Amniotic epithelial cell (primary cell): ENCODE results near the gene GLUD1.
"Not testable (repeated sequence)": the region's sequence is repeated elsewhere in the genome, so short reads cannot be mapped to it uniquely, and the experiment has no call there.

Experiments
- DNase-seq: peaks from one replicate; pipeline ENCODE4 v3.0.0-alpha.2; 2010; ENCODE audit warnings: low read depth

The GLUD1 gene

DNA sequence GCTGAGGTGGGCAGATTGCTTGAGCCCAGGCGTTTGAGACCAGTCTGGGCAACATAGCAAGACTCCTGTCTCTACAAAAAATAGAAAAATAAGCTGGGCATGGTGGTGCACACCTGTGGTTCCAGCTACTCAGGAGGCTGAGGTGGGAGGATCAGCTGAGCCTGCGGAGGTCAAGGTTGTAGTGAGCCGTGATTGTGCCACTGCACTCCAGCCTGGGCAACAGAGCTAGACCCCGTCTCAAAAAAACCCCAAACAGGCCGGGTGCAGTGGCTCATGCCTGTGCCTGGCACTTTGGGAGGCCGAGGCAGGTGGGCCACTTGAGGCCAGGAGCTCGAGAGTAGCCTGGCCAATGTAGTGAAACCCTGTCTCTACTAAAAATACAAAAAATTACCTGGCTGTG is 51.1 kb downstream of the GLUD1 start:
- not testable (repeated sequence) for DNase-seq

DNA sequence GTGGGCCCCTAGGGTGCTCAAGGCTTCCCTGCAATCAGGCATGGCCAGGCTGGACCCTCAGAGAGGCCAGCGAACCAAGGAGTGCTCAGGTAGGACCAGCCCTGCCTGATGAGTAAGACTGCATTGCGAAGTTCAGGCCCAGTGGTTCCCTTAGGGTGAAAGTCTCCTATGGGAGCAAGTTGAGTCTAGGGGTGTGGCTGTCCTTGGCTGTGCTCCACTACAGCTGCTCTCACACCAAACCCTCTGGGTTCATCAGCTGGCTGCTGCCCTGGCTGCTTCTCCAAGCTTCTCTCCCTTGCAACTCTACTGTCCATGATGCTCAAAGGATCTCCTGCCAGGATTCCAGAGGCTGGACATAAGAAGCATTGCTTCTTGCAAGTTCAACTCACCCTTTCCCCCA is 55.9 kb downstream of the GLUD1 start:
- DNase-seq = no peak

DNA sequence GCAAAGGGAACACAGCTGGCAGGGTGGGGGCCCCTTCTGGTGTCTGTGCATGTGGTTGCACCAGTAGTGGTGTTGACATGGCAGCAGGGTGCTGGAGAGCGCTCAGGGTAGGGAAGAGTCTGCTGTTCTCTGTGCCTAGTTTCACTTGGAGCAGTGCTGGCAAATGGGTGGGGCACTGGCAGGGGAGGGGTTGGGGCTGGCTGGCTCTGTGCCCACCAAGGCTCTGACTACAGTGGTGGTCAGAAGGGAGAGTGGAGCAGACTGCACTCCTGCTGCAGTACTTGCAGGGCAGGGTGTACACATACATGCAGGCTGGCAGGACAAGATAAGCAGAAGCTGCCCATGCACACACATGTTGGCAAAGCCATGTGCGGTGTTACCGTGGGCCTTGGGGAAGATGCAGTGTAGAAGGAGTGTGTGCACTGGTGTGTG is 56.3 kb downstream of the GLUD1 start:
- no peak for DNase-seq

DNA sequence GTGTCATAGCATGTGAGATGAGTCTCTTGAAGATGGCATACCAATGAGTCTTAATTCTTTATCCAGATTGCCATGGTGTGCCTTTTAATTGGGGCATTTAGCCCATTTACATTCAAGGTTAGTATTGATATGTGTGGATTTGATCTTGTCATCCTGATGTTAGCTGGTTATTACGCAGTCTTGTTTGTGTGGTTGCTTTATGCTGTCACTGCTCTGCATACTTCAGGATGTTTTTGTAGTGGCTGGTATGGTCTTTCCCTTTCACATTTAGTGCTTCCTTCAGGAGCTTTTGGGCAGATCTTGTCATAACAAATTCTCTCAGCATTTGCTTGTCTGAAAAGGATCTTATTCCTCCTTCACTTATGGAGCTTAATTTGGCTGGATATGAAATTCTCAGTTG is 58.0 kb downstream of the GLUD1 start:
- DNase-seq = no peak

DNA sequence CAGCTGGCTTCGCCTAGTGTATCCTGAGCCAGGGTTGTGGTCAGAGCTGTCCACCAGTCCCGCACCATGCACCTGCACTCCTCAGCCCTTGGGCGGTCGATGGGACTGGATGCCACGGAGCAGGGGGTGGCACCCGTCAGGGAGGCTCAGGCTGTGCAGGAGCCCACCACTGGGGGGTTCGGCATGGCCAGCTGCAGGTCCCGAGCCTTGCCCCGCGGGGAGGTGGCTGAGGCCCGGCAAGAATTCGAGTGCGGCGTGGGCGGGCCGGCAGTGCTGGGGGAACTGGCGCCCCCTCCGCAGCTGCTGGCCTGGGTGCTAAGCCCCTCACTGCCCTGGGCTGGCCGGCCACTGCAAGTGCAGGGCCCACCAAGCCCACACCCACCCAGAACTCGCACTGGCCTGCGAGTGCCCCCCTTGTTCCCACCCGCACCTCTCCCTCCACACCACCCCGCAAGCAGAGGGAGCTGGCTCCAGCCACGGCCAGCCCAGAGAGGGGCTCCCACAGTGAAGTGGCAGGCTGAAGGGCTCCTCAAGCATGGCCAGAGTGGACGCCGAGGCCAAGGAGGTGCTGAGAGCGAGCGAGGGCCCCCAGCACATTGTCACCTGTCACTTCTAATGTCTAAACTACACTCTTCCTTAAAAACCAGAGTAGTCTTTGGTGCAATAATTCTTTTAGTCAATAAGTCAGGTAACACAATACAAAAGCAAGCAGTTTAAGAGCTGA is 63.6 kb downstream of the GLUD1 start:
- DNase-seq = no peak

DNA sequence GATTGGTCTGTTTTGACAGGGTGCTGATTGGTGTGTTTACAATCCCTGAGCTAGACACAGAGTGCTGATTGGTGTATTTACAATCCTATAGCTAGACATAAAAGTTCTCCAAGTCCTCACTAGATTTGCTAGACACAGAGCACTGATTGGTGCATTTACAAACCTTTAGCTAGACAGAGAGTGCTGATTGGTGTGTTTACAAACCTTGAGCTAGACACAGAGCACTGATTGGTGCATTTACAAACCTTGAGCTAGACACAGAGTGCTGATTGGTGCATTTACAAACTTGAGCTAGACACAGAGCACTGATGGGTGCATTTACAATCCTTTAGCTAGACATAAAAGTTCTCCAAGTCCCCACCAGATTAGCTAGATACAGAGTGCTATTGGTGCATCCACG is 64.2 kb downstream of the GLUD1 start:
- DNase-seq = not testable (repeated sequence)

DNA sequence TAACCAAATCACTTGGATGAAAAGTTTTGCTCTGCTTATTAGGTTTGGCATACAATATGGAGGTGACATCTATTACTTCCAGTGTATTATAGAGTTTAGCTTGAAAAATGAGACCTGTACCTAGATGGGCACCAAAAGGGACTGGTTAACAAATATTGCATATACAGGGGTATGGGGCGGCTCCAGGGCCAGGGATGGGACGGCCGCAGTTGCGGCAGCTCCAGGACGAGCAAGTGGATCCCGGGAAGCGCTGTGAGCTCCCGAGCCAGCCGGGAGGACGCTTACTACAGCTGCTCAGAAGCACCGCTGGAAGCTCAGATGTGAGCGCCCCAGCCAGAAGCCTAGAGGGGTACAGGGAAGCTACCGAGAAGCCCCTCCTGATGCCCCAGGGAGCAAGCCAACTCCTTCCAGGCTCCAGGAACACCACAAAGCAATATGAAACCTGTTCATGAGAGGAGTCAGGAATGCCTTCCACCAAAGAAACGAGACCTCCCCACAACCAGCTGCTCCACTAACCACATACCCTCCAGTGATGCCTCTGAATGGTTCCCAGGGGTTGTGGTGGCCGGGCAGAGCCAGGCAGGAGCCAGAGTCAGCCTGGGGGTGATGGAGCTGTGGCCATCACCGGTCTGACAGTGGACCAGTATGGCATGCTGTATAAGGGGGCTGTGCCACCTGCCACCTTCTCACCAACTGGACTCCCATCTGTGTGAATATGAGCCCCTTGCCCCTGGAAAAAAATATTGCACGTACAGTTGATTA is 67.7 kb downstream of the GLUD1 start:
- DNase-seq = not testable (repeated sequence)

DNA sequence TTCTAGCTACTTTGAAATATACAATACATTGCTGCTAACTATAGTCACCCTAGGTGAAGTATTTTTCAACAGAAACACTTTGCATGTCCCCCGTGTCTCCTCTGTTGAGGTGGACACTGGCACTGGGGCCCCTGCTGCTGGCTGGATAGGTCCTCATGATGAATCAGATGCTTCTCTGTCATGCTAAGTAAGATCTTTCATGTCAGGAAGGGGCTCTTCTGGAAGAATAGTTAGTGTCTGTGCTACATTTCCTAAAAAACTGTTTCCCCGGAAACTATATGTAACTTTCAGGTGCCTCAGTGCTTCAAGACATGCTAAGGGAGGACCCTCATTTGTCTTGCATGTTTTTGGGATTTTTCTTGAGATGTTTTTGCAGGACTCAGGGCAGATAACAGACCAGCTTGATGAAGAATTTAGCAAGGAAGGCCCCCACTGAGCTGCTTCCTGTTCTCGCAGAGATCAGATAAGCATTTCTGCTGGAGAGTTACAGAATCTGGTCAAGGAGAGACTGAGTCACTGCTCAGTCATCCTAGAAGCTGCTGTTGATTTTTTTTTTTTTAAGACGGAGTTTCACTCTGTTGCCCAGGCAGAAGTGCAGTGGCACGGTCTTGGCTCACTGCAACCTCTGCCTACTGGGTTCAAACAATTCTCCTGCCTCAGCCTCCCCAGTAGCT is 69.2 kb downstream of the GLUD1 start:
- DNase-seq = peak; percentile 89

DNA sequence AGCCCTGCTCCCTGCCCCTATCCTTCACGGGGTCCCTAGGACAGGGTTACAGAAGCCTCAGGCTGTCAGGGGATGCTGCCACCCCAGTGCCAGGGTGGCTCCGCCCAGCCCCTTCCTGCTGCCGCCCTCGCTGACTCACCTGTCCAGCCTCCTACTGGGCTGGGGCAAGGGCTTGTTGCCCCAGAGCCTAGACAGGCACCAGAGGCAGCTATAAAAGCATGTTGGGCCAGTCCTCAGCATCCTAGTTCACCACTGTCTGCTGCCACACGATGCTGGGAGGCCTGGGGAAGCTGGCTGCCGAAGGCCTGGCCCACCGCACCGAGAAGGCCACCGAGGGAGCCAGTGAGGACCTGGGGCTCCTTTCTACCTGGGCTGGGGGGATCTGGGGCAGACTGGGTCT is 74.6 kb downstream of the GLUD1 start, which contains the start of gene FAM25A:
TSS of gene FAM25A (plus strand) at position 239 of the 400 bp plus-strand sequence. CDS start at position 270, 31 bp downstream.
- DNase-seq = not testable (repeated sequence)

DNA sequence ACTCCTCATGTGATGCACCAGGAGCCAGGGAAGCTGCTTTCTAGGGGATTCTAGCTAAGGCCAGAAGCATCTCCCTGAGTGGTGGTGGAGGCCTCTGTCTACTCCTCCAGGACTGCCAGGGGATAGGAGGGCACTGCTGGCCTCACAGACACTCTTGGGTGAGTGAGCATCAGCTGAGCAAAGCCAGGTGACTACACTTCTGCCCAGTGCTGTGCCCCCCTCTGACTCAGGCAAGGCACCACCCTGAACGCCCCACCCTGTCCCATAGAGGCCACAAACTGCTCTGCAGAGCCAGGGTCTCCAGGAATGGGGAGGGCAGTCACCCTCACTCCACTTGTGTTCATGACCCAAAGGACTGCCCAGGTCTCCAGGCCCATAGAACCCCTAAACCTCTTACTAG is 75.1 kb downstream of the GLUD1 start:
- DNase-seq = not testable (repeated sequence)

DNA sequence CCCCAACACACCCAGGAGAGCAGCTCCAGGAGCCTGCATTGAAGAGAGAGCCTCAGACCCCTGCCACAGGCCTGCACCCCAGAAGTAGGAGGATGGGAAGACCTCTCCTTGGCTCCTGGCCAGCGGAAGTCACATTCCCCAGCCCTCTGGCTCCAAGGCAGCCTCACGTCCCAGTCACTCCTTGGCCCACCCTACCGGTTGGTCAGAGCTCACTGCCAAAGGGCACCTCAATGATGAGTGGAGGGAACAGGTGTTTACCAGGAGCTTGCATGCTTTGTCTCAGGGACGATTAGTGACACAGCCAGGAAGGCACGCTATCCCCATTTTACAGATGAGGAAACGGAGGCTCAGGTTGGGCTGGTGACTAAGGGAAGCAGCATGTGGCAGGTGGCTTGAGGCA is 75.6 kb downstream of the GLUD1 start:
- not testable (repeated sequence) for DNase-seq

DNA sequence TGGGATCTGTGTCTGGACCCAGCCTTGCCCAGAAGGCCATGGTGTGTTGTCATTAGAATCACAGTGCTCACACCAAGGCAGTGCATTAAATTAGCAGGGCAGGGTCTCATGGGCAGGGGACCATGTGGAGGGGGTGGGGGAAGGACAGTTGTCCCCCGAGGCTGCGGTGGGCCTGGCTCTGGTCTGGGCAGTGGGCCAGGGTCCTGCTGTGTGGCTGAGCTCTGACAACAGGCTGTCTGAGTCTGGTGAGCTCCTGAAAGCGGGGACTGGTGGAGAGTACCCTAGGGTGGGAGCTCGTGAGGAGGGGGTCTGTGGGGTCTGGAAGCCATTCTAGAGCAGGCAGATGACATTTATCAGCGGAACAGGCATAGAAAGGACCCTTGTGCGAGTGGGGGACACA is 76.5 kb downstream of the GLUD1 start:
- not testable (repeated sequence) for DNase-seq

DNA sequence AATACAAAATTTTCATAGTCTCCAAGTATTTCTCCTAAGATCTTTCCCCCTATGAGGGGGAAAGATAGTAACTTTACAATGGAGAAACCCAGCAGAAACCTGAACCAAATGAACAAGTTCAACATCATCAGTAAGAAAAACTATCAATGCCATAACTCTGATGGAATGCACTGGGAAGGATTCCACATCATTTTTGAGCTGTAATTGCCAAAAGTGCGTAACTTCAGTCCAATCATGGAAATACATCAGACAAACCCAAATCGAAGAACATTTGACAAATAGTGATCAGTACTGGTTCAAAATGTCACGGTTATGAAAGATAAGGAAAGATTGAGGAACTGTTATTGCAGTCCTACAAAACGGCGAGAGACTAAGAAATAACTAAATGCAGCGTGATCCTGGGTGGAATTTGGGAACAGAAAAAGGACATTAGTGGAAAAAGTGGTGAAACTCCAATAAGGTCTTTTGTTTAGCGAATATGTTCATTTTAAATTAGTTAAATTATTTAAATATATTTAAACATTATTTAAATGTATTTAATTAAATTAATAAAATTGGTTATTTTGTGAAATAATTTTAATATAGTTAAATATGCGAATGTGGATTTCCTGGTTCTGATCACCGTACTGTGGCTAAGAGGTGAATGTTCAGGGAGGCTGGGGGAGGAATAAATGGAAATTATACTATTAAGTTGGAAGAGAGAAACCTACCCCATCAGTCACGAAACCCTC is 79.5 kb downstream of the GLUD1 start:
- not testable (repeated sequence) for DNase-seq

DNA sequence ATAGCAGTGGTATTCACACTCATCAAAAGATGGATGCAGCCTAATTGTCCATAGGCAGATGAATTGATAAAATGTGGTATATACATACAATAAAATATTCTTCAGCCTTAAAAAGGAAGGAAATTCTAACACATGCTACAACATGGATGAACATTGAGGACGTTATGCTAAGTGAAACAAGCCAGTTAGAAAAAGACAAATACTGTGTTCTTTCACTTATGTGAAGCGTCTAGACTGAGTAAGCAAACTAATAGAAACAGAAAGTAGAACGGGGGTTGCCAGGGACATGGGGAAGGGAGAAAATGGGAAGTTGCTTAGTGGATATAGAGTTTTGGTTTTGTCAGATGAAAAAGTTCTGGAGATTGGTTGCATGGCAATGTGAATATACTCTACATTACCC is 81.1 kb downstream of the GLUD1 start:
- not testable (repeated sequence) for DNase-seq

DNA sequence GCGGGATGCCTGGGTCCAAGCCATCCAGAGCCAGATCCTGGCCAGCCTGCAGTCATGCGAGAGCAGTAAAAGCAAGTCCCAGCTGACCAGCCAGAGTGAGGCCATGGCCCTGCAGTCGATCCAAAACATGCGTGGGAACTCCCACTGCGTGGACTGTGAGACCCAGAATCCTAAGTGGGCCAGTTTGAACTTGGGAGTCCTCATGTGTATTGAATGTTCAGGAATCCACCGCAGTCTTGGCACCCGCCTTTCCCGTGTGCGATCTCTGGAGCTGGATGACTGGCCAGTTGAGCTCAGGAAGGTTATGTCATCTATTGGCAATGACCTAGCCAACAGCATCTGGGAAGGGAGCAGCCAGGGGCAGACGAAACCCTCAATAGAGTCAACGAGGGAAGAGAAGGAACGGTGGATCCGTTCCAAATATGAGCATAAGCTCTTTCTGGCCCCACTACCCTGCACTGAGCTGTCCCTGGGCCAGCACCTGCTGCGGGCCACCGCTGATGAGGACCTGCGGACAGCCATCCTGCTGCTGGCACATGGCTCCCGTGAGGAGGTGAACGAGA is 85.4 kb downstream of the GLUD1 start:
- not testable (repeated sequence) for DNase-seq

DNA sequence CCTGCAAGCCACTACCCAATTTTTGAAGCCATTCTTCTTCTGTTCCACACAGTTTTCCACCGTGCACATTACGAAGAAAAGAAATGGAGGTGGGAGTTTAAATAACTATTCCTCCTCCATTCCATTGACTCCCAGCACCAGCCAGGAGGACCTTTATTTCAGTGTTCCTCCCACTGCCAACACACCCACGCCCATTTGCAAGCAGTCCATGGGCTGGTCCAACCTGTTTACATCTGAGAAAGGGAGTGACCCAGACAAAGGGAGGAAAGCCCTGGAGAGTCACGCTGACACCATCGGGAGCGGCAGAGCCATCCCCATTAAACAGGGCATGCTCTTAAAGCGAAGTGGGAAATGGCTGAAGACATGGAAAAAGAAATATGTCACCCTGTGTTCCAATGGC is 86.3 kb downstream of the GLUD1 start:
- not testable (repeated sequence) for DNase-seq

DNA sequence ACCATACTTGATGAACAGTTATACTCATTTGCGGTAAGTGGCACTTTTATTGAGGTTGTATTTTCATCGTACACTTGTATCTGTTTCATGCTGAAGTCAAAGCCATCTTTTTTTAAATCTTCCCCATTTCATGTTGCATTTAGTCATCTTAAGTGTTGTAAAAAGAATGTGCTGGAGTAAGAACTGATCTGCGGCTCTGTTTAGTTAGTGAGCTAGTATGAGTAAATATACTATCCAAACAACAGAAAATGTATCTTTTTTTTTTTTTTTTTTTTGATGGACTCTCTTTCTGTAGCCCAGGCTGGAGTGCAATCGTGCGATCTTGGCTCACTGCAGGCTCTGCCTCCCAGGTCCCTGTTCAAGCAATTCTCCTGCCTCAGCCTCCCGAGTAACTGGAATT is 87.0 kb downstream of the GLUD1 start:
- not testable (repeated sequence) for DNase-seq

DNA sequence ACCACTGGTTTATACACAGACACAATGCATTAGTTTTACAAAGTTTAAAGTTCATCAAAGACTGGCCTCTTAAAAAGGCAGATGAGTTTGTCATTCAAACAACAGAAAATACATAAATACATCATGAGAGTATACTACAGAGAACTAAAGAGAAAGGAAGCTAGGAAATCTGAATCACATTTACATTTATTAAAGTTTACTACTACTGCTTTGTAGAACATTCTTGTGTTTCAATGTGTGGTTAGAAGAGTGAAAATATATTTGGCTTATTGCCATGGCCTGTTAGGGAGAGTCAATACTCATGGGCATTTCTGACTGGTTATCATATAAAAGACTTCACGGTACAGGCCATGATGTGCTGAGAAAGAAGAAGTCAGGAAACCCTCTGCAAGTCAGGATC is 87.5 kb downstream of the GLUD1 start:
- DNase-seq = peak; percentile 39

DNA sequence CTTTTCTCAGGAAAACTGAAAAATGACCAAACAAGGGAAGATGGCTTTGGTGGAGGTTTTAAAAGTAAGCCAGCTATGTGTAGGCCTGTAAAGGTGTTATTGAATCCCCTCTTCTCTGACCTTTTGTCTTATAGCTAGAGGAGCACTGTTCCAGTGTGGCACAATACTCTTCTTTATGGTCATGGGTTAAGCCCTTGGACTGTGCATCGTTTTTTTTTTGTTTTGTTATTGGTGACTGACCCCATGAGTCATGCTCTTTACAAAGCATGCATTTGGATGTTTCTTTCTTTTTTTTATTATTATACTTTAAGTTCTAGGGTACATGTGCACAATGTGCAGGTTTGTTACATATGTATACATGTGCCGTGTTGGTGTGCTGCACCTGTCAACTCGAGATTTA is 94.2 kb downstream of the GLUD1 start:
- peak; percentile 26 for DNase-seq
